Neuronal stem cell (in vitro differentiated cells): ENCODE results near the gene ZDHHC20.

Source experiments
- DNase-seq: peaks from one replicate; pipeline ENCODE4 v3.0.0-alpha.2; 2013; ENCODE audit warnings: low spot score
- H2AFZ ChIP-seq: one replicate; pipeline ENCODE4 v1.6.1; 2013; ENCODE audit warnings: mild to moderate bottlenecking, low read length, inconsistent platforms
- H2AK5ac ChIP-seq: 2 replicates; pipeline ENCODE4 v1.6.1; 2013; ENCODE audit warnings: low read depth, mild to moderate bottlenecking, inconsistent platforms, low read length, moderate library complexity, mixed read lengths
- H2BK120ac ChIP-seq: 2 replicates; pipeline ENCODE4 v1.6.1; 2013; ENCODE audit warnings: low read depth, mild to moderate bottlenecking, inconsistent platforms, low read length, moderate library complexity, mixed read lengths
- H2BK12ac ChIP-seq: one replicate; pipeline ENCODE4 v1.6.1; 2013; ENCODE audit warnings: low read length, inconsistent platforms
- H2BK15ac ChIP-seq: 2 replicates; pipeline ENCODE4 v1.6.1; 2013; ENCODE audit warnings: mild to moderate bottlenecking, low read length, inconsistent platforms, mixed read lengths
- H2BK5ac ChIP-seq: one replicate; pipeline ENCODE4 v1.6.1; 2013; ENCODE audit warnings: inconsistent platforms, mild to moderate bottlenecking, low read length, moderate library complexity
- H3K14ac ChIP-seq: one replicate; pipeline ENCODE4 v1.6.1; 2013; ENCODE audit warnings: low read length, inconsistent platforms
- H3K18ac ChIP-seq: 2 replicates; pipeline ENCODE4 v1.6.1; 2013; ENCODE audit warnings: low read length, inconsistent platforms
- H3K23ac ChIP-seq: 2 replicates; pipeline ENCODE4 v1.6.1; 2013; ENCODE audit warnings: low read depth, mild to moderate bottlenecking, mixed read lengths, low read length, inconsistent platforms; ENCODE audit not compliant: poor library complexity
- H3K27ac ChIP-seq: replicated peaks from 3 replicates; pipeline ENCODE4 v1.5.1; 2013; ENCODE audit warnings: low read length, inconsistent platforms
- H3K27me3 ChIP-seq, 3 experiments: 2 replicates each; pipeline ENCODE4 v1.6.1; 2013; ENCODE audit warnings: low read length in 3 of 3, mild to moderate bottlenecking in 2 of 3, inconsistent platforms in 1 of 3, low read depth in 1 of 3, mixed read lengths in 1 of 3, moderate library complexity in 1 of 3; ENCODE audit not compliant: control insufficient read depth in 3 of 3, insufficient read depth in 3 of 3
- H3K36me3 ChIP-seq, 2 donors: replicated peaks in 1 of 2; 2 replicates each; pipeline ENCODE4 v1.6.1; 2013; ENCODE audit warnings: low read length in 2 of 2; ENCODE audit not compliant: control insufficient read depth in 2 of 2, insufficient read depth in 2 of 2
- H3K4ac ChIP-seq: 2 replicates; pipeline ENCODE4 v1.6.1; 2013; ENCODE audit warnings: inconsistent platforms, mild to moderate bottlenecking, low read length, moderate library complexity
- H3K4me1 ChIP-seq, 2 donors: 1 replicate in 1 of 2; 2 replicates in 1 of 2; pipeline ENCODE4 v1.6.1; 2013; ENCODE audit warnings: low read length in 2 of 2, low read depth in 1 of 2; ENCODE audit not compliant: control insufficient read depth in 2 of 2, insufficient read depth in 1 of 2
- H3K4me2 ChIP-seq: one replicate; pipeline ENCODE4 v1.6.1; 2013; ENCODE audit warnings: mild to moderate bottlenecking, low read length, inconsistent platforms; ENCODE audit not compliant: insufficient read depth, poor library complexity, severe bottlenecking
- H3K4me3 ChIP-seq, 2 donors: 2 replicates each; pipeline ENCODE4 v1.5.1; 2013; ENCODE audit warnings: low read length in 2 of 2, mild to moderate bottlenecking in 2 of 2, inconsistent platforms in 1 of 2, moderate library complexity in 1 of 2
- H3K79me1 ChIP-seq: one replicate; pipeline ENCODE4 v1.6.1; 2013; ENCODE audit warnings: low read depth, mild to moderate bottlenecking, inconsistent platforms, low read length, moderate library complexity
- H3K9ac ChIP-seq: one replicate; pipeline ENCODE4 v1.6.1; 2013; ENCODE audit warnings: mild to moderate bottlenecking, low read depth, low read length, inconsistent platforms; ENCODE audit not compliant: poor library complexity
- H3K9me3 ChIP-seq, 2 donors: replicated peaks in 1 of 2; 2 replicates each; pipeline versions ENCODE3 to v1.6.1; 2013; ENCODE audit warnings: low read length in 2 of 2, mild to moderate bottlenecking in 2 of 2, inconsistent platforms in 1 of 2, low read depth in 1 of 2, mixed read lengths in 1 of 2, moderate library complexity in 1 of 2; ENCODE audit not compliant: control insufficient read depth in 2 of 2, insufficient read depth in 1 of 2
- H4K8ac ChIP-seq: one replicate; pipeline ENCODE4 v1.6.1; 2013; ENCODE audit warnings: low read depth, mild to moderate bottlenecking, inconsistent platforms, low read length, moderate library complexity
- H4K91ac ChIP-seq: one replicate; pipeline ENCODE4 v1.6.1; 2013; ENCODE audit warnings: low read length, low read depth, mild to moderate bottlenecking, inconsistent platforms; ENCODE audit not compliant: poor library complexity
- WGBS, 2 donors: extraction: QIAGEN DNeasy Blood & Tissue Kit; methylation state at CpG; one replicate each; pipeline ENCODE4 v1.1.7; 2013; ENCODE audit warnings: missing lambda C conversion rate in 2 of 2, mixed read lengths in 1 of 2; ENCODE audit not compliant: insufficient read length in 2 of 2, insufficient replicate concordance in 1 of 2; ENCODE audit errors: extremely low coverage in 2 of 2; 5-methylcytosine and 5-hydroxymethylcytosine counted together

Gene ZDHHC20

GRCh38 chr13:21463424-21463823 lies 4.3 kb upstream of the ZDHHC20 start:
- H3K4me2 ChIP-seq, result no peak overlapping the region
- H3K9ac ChIP-seq, result no peak overlapping the region
- H4K8ac ChIP-seq, result no peak overlapping the region
- H3K23ac ChIP-seq, result no peak overlapping the region
- no peak overlapping the region for H2BK12ac ChIP-seq
- H2BK15ac ChIP-seq, result no peak overlapping the region
- DNase-seq, result no peak
- no peaks in the 10 kb centered on the region for H3K36me3 ChIP-seq
- H3K14ac ChIP-seq, result no peak overlapping the region
- H2AFZ ChIP-seq, result no peak overlapping the region
- H2AK5ac ChIP-seq, result no peak overlapping the region
- no peak overlapping the region for H2BK120ac ChIP-seq
- H3K4me1 ChIP-seq, result peaks cover 0 to 8% of the 10 kb centered on the region in 2 donors
- peaks cover 0 to 11% (median 0%) of the 10 kb centered on the region in 3 experiments for H3K27me3 ChIP-seq
- no peak overlapping the region for H4K91ac ChIP-seq
- no peak overlapping the region for H3K27ac ChIP-seq
- H3K4ac ChIP-seq, result no peak overlapping the region
- no peak overlapping the region for H2BK5ac ChIP-seq
- H3K18ac ChIP-seq, result no peak overlapping the region
- no peak overlapping the region for H3K4me3 ChIP-seq
- peaks cover 0 to 4% of the 10 kb centered on the region in 2 donors for H3K9me3 ChIP-seq
- H3K79me1 ChIP-seq, result no peaks in the 10 kb centered on the region

- Histone ChIP-seq H2BK120ac (no peak overlapping the region), H3K36me3 (peaks cover 0 to 1% of the 10 kb centered on the region in 2 donors), H3K27me3 (peaks cover 0 to 11% (median 0%) of the 10 kb centered on the region in 3 experiments), H4K91ac (no peak overlapping the region), H3K14ac (no peak overlapping the region), H2BK12ac (no peak overlapping the region), H3K4me2 (no peak overlapping the region), H2BK15ac (no peak overlapping the region), H3K4me1 (peaks cover 2 to 11% of the 10 kb centered on the region in 2 donors), H3K9ac (no peak overlapping the region), H2AK5ac (no peak overlapping the region), H2AFZ (no peak overlapping the region), H4K8ac (no peak overlapping the region), H3K79me1 (no peaks in the 10 kb centered on the region), H3K9me3 (peaks cover 0 to 4% of the 10 kb centered on the region in 2 donors), H2BK5ac (no peak overlapping the region), H3K23ac (no peak overlapping the region), H3K18ac (no peak overlapping the region), H3K4ac (no peak overlapping the region), H3K4me3 (no peak overlapping the region), H3K27ac (no peak overlapping the region)
- WGBS, 2 donors, result no CpG with 5 or more reads among the region's 3 CpGs
- no peak for DNase-seq
Measured at GRCh38 chr13:21461131-21461530, 2.0 kb upstream of the ZDHHC20 start.

- Histone ChIP-seq H3K18ac (peak overlapping the region; percentile 100), H4K91ac (no peak overlapping the region), H3K9ac (peak overlapping the region; percentile 100), H2BK5ac (no peak overlapping the region), H3K9me3 (peaks cover 2 to 9% of the 10 kb centered on the region in 2 donors), H3K36me3 (peaks cover 0 to 1% of the 10 kb centered on the region in 2 donors), H3K79me1 (peaks cover 3% of the 10 kb centered on the region), H3K27ac (peak overlapping the region; percentile 94), H3K14ac (peak overlapping the region; percentile 95), H3K27me3 (peaks cover 0 to 4% (median 0%) of the 10 kb centered on the region in 3 experiments), H2BK120ac (peak overlapping the region; percentile 53), H2AFZ (peak overlapping the region; percentile 98), H2AK5ac (no peak overlapping the region), H3K4me2 (peak overlapping the region; percentile 52), H3K4ac (no peak overlapping the region), H2BK15ac (no peak overlapping the region), H3K4me3 (peak overlapping the region; percentile 100), H3K23ac (no peak overlapping the region), H3K4me1 (peaks cover 2 to 4% of the 10 kb centered on the region in 2 donors), H2BK12ac (no peak overlapping the region), H4K8ac (no peak overlapping the region)
- no CpG with 5 or more reads among the region's 16 CpGs for WGBS, 2 donors
- DNase-seq, result no peak
Measured at GRCh38 chr13:21458451-21458812, 671 bp downstream of the ZDHHC20 start.

- no peak overlapping the region for H2BK120ac ChIP-seq
- H2AFZ ChIP-seq, result no peak overlapping the region
- no peaks in the 10 kb centered on the region for H3K27me3 ChIP-seq
- no peak overlapping the region for H4K8ac ChIP-seq
- no peak overlapping the region for H3K23ac ChIP-seq
- no peak overlapping the region for H3K4me2 ChIP-seq
- no peak overlapping the region for H2BK12ac ChIP-seq
- H2BK5ac ChIP-seq, result no peak overlapping the region
- no peak overlapping the region for H3K27ac ChIP-seq
- WGBS, 2 donors, result no CpG with 5 or more reads among the region's 6 CpGs
- no peak overlapping the region for H3K4me3 ChIP-seq
- H2AK5ac ChIP-seq, result no peak overlapping the region
- peaks cover 2 to 4% of the 10 kb centered on the region in 2 donors for H3K4me1 ChIP-seq
- peaks cover 6 to 22% of the 10 kb centered on the region in 2 donors for H3K9me3 ChIP-seq
- no peak overlapping the region for H3K4ac ChIP-seq
- H3K18ac ChIP-seq, result no peak overlapping the region
- no peak for DNase-seq
- H2BK15ac ChIP-seq, result no peak overlapping the region
- no peak overlapping the region for H3K14ac ChIP-seq
- H4K91ac ChIP-seq, result no peak overlapping the region
- peaks cover 1 to 2% of the 10 kb centered on the region in 2 donors for H3K36me3 ChIP-seq
- peaks cover 4% of the 10 kb centered on the region for H3K79me1 ChIP-seq
- no peak overlapping the region for H3K9ac ChIP-seq
Measured at GRCh38 chr13:21453387-21454081, 5.6 kb downstream of the ZDHHC20 start.
